NCI-H2029 treated with DMSO at 0.1 percent for 48 hours (cell line): ENCODE measurements around the gene ZNF547.

Experiments used
- DNase-seq: peaks from one replicate; lab custom pipeline; 2025; lab: John Stamatoyannopoulos, UW

Gene ZNF547

DNA sequence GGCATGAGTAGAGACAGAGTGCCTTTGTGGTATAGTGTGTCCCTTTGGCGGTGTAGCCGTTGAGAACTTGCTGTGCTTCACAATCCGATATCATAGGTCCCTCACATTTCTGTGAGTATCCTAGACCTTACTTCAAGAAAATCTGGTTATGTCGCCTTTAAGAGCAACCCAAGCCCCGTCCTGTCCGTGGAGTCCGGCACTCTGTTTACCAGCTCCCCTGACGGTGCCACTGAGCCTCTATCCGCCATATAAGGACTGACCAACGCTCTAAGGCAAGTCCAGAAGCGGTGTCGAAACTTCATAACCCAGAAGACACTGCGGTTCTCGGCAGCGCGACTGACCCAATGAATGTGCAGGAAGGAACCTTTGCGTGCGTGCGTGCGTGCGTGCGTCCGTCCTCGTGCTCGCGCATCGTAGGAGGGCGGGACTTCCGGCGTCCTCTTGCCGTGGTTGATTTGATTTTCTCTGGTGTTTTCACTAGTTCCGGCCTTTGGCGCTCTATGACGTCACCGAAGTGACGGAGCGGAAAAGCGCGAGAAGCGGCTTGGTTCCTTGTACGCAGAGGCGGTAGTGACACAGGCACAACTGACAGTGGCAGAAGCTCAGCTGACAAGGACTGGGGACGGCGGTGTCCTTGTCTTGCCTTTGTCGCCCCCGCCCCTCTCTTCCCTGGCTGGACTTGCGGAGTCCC, at the start of gene ZNF547, which contains the start of gene TRAPPC2B:
Gene ZNF547, plus strand, starts transcription at position 555 of the 691 bp plus-strand sequence. CDS start 5,005 bp downstream, outside the sequence.
Gene TRAPPC2B, plus strand, starts transcription at position 555 of the 691 bp plus-strand sequence. CDS start 1,283 bp downstream, outside the sequence.
- peak; percentile 96 for DNase-seq

- no peak for DNase-seq
Observed at GRCh38 chr19:57314146-57314545, 49.2 kb upstream of the ZNF547 start.

DNA sequence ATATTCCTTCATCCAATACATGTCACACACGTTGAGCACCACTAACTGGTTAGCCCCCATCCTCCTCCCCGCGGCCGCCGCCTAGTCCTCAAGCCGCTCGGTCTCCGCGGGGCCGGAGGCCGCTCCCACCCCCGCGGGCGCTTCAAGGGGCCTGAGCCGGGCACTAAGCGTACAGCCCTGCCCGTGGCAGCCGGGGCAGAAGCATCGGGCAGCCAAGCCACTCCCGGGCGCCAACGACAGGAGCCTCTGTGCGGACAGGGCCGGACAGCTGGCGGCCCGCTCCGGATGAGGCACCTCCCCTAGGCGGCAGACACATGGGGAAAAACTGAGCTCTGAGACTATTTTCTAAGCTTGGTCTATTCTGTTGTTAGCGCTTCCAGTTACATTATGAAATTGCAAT, 45.8 kb upstream of the ZNF547 start:
- no peak for DNase-seq

GRCh38 chr19:57319869-57320179, 43.5 kb upstream of the ZNF547 start:
- DNase-seq, result no peak

DNA sequence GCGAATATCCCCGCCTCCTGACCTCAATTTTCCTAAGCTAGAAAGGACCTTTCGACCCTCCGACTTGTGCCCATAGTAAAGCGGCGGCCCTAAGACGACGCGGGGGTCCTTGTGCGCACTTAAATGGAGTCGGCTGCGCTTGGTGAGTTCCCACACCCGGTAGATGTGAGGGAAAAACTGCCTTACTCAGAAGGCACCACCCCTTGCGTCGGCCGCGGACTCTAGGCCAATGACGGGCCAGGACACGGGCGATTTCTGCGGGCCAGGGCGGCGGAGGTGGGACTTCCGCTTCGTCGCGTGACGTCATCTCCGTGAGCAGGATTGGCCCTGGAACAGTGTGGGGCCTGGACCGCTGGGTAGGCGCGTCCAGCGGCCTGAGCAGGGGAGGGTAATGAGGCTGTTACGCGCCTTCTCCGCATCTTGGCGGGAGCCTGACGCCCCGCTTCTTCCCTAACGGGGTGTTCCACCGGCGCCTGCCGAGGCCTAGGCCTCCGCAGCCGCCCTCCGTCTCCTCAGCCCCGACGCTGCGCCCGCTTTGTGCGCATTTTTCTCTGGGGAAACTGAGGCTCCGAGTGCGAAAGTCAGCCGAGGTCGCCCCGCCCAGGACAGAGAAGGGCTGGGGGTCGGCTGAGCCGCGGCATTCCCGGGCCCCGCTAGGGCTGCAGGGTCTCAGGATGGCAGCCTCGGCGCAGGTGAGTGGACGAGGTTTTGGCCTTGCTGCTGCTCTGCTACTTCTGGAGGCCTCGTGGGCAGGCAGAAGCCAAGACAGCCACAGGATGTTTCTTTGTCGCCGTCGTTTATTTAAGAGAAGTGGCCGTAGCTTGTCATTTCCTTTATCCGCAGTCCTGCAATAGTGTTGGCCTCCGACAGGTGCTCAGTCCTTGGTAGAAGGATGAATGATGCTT, 42.9 kb upstream of the ZNF547 start, which contains the start of gene ZNF543:
Gene ZNF543, plus strand, starts transcription at position 293 of the 905 bp plus-strand sequence. Its CDS starts 382 bp downstream, at position 675.
- DNase-seq, result peak; percentile 76

GRCh38 chr19:57321116-57321515, 42.2 kb upstream of the ZNF547 start:
- DNase-seq, result no peak

DNA sequence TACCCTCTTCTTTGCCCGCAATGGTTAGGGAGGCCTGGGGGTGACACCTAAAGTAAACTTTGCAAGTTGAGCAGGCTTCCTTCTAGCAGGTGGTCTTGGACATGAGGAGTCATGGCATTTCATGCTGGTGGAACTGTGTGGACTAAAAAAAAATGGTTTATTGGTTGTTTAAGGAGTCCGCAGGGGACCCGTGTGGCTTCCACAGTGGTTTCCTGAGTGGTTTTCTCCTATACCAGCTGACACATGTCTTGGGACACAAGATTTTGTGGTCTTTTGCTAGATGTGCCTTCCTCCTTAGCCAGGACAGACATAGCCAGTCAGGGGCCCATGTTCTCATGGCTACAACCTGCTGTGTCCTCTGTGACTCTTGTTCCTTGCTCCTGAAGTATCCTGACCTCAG, 41.6 kb upstream of the ZNF547 start:
- DNase-seq, result no peak

DNA sequence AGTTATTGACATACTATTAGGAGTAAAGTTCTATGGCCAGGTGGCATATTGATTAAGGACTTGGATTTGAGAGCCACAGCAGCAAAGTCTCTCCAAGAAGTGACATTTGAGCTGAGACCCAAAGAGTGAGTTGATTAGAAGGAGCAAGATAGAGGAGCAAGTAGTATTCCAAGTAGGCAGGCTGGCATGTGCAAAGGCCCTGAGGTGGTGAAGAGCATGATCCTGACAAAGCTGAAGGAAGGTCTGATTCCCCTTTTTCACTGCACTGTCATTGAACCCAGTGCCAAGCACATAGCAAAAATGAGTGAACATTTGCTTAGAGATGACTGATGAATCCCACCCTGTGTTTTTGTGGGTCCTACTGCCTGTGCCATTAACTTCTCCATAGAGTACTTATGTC, 38.4 kb upstream of the ZNF547 start:
- no peak for DNase-seq

GRCh38 chr19:57327993-57328392, 35.4 kb upstream of the ZNF547 start:
- DNase-seq, result no peak

GRCh38 chr19:57334191-57334590, 29.2 kb upstream of the ZNF547 start:
- DNase-seq, result no peak

- DNase-seq, result no peak
Observed at GRCh38 chr19:57338877-57339276, 24.5 kb upstream of the ZNF547 start.

- no peak for DNase-seq
Observed at GRCh38 chr19:57342582-57342981, 20.8 kb upstream of the ZNF547 start.

GRCh38 chr19:57348136-57348535, 15.2 kb upstream of the ZNF547 start:
- DNase-seq, result no peak

- DNase-seq, result peak; percentile 78
Observed at GRCh38 chr19:57350877-57351805, 12.2 kb upstream of the ZNF547 start, which contains the start of gene ZNF304. TSS of gene ZNF304 (plus strand) at chr19:57351271. CDS start at chr19:57351665, 394 bp downstream.

DNA sequence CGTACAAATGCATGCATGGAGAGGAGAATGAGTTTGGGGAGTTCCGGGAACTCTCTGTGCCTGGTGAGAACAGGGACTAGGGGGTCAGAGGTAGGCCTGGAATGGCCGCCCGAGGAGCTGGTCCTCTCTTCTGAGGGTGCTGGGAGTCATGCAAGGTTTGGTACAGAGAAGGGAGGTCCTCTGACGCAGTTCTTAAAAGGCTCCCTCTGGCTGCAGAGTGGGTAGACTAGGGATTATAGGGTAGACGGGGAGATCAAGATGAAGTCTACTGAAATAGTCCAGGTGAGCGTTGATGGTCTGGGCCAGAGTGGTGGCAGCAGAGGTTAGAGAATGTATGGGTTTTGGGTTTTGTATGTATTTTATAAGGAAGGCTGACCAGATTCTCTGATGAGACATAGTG, 11.5 kb upstream of the ZNF547 start:
- no peak for DNase-seq

DNA sequence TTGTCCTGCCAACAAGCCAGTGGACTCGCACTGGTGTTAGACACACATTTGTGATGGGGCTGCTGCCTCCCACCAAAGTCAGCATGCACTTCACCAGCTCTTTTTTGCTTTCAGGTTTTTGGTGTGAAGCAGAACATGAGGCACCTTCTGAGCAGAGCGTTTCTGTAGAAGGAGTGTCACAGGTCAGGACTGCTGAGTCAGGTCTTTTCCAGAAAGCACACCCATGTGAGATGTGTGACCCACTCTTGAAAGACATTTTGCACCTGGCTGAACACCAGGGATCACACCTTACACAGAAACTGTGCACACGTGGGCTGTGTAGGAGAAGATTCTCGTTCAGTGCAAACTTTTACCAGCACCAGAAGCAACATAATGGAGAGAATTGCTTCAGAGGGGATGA, 7.4 kb upstream of the ZNF547 start:
- DNase-seq, result no peak

DNA sequence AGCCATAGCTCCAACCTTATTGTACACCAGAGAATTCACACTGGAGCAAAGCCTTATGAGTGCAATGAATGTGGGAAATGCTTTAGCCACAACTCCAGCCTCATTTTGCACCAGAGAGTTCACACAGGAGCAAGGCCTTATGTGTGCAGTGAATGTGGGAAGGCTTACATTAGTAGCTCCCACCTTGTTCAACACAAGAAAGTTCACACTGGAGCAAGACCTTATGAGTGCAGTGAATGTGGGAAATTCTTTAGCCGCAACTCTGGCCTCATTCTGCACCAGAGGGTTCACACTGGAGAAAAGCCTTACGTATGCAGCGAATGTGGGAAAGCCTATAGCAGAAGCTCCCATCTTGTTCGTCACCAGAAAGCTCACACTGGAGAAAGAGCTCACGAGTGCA, 5.9 kb upstream of the ZNF547 start:
- no peak for DNase-seq

- no peak for DNase-seq
Observed at GRCh38 chr19:57359300-57359699, 4.1 kb upstream of the ZNF547 start.

DNA sequence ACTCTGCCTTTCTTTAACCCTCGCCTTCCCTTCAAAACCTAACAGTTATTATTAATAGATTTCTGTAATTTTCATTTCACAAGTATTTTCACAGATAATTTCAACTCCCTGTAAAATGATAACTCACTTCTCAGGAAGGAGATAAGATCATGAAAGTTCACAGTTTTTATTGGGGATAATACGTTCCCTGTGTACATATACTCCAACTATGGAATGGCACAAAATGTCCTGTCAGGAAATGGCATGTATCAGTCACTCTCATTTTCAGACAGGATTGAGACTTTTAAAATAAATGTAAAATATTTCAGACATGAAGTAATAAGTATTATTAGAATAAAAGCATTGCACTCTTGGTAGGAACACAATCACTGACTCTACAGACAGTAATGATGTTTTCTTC, 932 bp upstream of the ZNF547 start:
- no peak for DNase-seq

GRCh38 chr19:57363688-57364181, 384 bp downstream of the ZNF547 start:
- DNase-seq, result no peak

DNA sequence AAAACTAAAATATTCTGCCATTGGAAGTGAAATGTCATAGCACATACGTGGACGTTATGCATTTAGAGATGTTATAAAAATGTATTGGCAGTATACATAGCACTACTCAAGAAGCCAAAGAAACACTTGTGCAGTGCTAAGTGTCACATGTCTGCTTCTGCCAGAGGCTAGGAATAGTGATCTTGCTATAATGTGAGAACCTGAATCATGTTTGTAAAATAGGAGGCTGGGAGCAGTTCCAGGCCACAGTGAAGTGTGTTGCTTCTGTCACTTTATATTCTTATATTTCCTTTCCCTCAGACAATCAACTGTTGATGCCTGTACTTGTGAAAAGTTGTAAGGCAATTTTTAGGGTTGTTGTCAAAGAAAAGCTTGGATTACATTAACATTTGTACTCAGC, 3.4 kb downstream of the ZNF547 start:
- no peak for DNase-seq

- no peak for DNase-seq
Observed at GRCh38 chr19:57374179-57374578, 10.8 kb downstream of the ZNF547 start.
